ENCODE data around the gene ISOC2. TPM values are rescaled to one million over a fixed set of nuclear protein-coding genes. Genes with fewer than 3 reads are reported as not detected.

The ISOC2 gene
- total RNA-seq, 1 donor from 2014 or later, result 33.2 TPM

- H3K36me3 ChIP-seq (ENCODE audit: control insufficient read depth, insufficient read depth, low read length), result no peaks in the 10 kb centered on the region
- FAIRE-seq (no peak), DNase-seq (ENCODE audit: low read depth) (no peak)
- peaks cover 10% of the 10 kb centered on the region for H3K27me3 ChIP-seq (ENCODE audit: control insufficient read depth, insufficient read depth, low read length)
- TF ChIP-seq CTCF (IDR thresholded peaks at IDR 0.05; ENCODE audit: insufficient read depth, low read length, severe bottlenecking), result peak; percentile 67
- no peak overlapping the region for H3K4me3 ChIP-seq (ENCODE audit: low read depth, low read length)
Observed at GRCh38 chr19:55454787-55455243, 6.6 kb downstream of the ISOC2 start.

DNA sequence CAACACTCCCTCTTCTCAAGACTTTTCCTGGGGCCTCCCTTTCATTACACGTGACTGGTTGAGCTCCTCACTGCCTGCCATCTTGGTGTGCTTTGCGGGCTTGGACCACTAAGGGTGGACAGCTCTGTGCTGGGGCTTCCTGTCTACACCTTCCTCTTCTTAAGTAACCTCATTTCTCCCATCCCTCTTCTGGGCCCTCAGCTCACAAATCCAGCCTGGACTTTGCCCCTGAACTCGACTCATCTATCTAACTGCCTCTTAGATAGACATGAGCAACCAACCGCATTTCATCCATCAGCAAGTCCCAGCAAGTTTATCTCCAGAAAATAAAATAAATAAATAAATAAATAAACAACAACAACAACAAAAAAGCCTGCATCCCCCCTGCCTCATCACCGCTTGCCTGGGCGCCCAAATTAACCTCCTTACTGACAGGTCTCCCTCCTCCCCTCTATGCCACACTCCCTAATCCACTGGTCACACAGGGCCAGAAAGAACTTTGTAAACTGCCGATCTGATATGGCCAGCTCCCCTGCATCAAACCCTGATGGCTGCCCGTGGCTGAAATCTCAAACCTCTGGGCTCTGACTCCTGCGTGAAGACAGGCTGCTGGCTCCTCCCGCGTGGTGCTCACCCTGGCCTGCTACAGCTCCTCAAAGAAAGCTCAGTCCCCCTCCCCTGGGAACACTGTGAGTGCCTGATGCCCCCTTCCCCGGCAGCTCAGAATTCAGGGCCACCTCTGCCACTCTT lies 7.8 kb downstream of the ISOC2 start:
- DNase-seq (ENCODE audit: low read depth), result no peak
- Histone ChIP-seq H3K4me3 (ENCODE audit: low read depth, low read length) (no peak overlapping the region), H3K27me3 (ENCODE audit: control insufficient read depth, insufficient read depth, low read length) (peaks cover 13% of the 10 kb centered on the region), H3K36me3 (ENCODE audit: control insufficient read depth, insufficient read depth, low read length) (no peaks in the 10 kb centered on the region)
- FAIRE-seq, result no peak
- no peak for TF ChIP-seq CTCF (IDR thresholded peaks at IDR 0.05; ENCODE audit: insufficient read depth, low read length, severe bottlenecking)

DNA sequence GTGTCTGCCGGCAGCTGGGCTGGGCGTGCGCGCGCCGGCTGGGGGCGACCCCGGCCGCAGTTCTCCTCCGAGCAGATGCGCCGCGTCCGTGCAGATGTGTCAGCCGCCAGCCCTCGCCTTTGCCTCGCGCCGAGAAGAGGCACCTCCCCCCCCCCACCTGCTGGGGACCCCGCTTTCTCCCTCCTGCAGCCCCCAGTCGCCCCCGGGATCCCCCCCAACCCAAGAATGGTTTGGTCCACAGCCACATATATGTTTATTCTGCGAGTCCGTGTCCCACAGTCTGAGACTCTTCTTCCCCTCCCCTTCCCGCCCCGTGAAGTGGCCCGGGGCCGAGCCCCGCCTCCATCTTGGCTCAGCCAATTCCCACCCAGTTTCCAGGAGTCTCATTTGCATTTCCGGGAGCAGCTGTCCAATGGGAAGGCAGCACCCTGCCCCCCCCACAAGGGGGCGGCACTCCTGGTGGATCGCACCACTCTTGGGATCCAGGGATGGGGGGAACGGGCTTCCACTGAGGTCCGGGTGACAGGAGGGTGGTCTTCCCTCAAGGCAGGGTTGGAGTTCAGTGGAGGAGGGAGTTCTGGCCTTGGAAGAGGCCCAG lies 8.6 kb downstream of the ISOC2 start:
- peak; percentile 31 for DNase-seq (ENCODE audit: low read depth)
- no peak overlapping the region for H3K4me3 ChIP-seq (ENCODE audit: low read depth, low read length)
- TF ChIP-seq CTCF (IDR thresholded peaks at IDR 0.05; ENCODE audit: insufficient read depth, low read length, severe bottlenecking), result no peak
- no peak for FAIRE-seq
- no peaks in the 10 kb centered on the region for H3K36me3 ChIP-seq (ENCODE audit: control insufficient read depth, insufficient read depth, low read length)
- peaks cover 13% of the 10 kb centered on the region for H3K27me3 ChIP-seq (ENCODE audit: control insufficient read depth, insufficient read depth, low read length)

DNA sequence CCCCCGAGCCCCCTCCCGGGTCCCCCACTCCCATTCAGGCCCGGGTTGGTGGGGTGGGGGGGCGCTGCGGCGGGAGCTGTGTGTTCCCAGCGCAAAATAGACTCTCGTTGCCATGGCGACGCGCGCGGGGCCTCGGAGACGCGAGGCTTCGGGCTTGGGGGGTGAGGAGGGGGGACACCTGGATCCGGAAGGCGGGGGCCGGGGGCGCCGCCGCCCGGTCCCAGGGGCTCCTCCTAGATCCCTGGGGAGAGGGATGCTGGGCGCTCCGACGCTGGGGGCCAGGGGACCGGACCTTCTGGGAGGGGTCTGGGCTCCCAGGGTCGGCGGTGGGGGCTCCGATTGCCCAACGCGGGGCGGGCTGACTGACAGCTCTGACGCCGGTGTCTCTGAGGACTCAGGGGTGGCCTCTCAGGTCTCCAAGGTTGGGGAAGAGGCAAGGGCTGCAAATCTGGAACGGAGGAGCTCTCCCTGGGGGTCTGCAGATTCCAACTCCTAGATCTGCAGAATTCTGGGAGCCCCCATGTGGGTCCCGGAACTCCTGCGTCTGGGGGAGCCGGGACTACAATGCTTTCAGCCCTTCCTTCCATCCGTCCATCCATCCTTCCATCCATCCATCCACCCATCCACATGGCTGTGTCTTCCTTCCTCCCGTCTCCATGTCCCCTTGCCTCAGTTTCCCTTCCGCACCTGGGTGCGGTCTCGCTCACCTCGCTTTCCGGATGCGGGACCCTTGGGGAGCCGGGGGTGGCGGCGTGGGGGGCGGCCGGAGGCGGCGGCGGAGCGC lies 9.3 kb downstream of the ISOC2 start:
- no peaks in the 10 kb centered on the region for H3K36me3 ChIP-seq (ENCODE audit: control insufficient read depth, insufficient read depth, low read length)
- FAIRE-seq, result no peak
- H3K27me3 ChIP-seq (ENCODE audit: control insufficient read depth, insufficient read depth, low read length), result peaks cover 13% of the 10 kb centered on the region
- no peak for DNase-seq (ENCODE audit: low read depth)
- TF ChIP-seq CTCF (IDR thresholded peaks at IDR 0.05; ENCODE audit: insufficient read depth, low read length, severe bottlenecking), result no peak
- H3K4me3 ChIP-seq (ENCODE audit: low read depth, low read length), result no peak overlapping the region

GRCh38 chr19:55451163-55451964 lies 10.1 kb downstream of the ISOC2 start:
- peaks cover 13% of the 10 kb centered on the region for H3K27me3 ChIP-seq (ENCODE audit: control insufficient read depth, insufficient read depth, low read length)
- no peak for FAIRE-seq
- H3K4me3 ChIP-seq (ENCODE audit: low read depth, low read length), result no peak overlapping the region
- DNase-seq (ENCODE audit: low read depth), result no peak
- no peaks in the 10 kb centered on the region for H3K36me3 ChIP-seq (ENCODE audit: control insufficient read depth, insufficient read depth, low read length)
- no peak for TF ChIP-seq CTCF (IDR thresholded peaks at IDR 0.05; ENCODE audit: insufficient read depth, low read length, severe bottlenecking)
